Keratinocyte (primary cell): Measurements from ENCODE around the gene NDUFS4.

Experiments used
- CTCF ChIP-seq, 3 experiments: IDR thresholded peaks in 1 of 3; conservative IDR thresholded peaks in 1 of 3; optimal IDR thresholded peaks in 1 of 3; 2 replicates in 2 of 3; 3 replicates in 1 of 3; pipeline versions ENCODE3 to v1.5.1; 2011; ENCODE audit warnings: low read length in 3 of 3, mild to moderate bottlenecking in 3 of 3, moderate library complexity in 2 of 3, control low read depth in 1 of 3, inconsistent platforms in 1 of 3; ENCODE audit not compliant: insufficient read depth in 2 of 3; ENCODE audit errors: extremely low read depth in 1 of 3
- EZH2 ChIP-seq: IDR thresholded peaks from one replicate; pipeline ENCODE4 v1.6.1; 2012; ENCODE audit warnings: inconsistent platforms, mild to moderate bottlenecking, low read length, moderate library complexity

- TF ChIP-seq EZH2 (no peak), CTCF (optimal IDR thresholded peaks at IDR 0.05 in 1 of 3, IDR thresholded peaks at IDR 0.05 in 1 of 3, conservative IDR thresholded peaks at IDR 0.05 in 1 of 3; ENCODE audit: extremely low read depth in 1 of 3, insufficient read depth in 2 of 3, low read length in 3 of 3) (no peak)
These were observed 8.4 kb downstream of the NDUFS4 start for GRCh38 chr5:53568871-53569270.
